ENCODE data around the gene CFAP410. TPM values are rescaled to one million over a fixed set of nuclear protein-coding genes. Genes with fewer than 3 reads are reported as not detected.

Gene CFAP410
- total and polyA plus RNA-seq, 2 donors from 2014 or later: 23.3 to 45.3 TPM

DNA sequence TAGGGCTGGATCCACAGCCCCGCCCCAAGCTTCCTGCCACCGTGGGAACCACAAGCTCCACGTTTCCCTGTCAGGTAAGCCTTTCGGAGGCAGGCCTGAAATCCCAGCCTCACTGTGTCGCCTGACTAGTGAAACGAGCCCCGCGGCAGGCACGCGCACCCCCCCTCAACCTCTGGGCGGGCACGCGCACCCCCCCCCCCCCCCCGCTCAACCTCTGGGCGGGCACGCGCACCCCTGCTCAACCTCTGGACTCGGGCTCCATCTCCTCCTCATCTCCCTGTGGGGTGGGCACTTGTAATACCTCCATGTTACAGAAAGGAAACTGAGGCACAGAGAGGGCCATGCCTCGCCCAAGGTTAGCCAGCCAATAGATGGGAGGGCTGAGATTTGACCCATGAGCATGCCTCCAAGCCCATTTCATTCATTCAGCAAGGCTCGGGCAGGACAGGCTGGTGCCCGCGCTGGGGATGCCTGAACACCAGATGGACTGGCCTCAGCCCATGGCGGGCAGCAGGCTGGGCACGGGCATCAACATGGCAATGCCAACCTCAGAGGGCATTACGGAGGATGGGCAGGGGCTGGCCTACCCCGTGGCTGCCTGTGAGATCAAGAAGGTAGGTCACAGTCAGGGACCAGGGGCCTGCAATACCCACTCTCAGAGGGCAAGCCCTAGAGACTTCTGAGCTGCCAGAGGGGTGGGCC is 4.7 kb downstream of the CFAP410 start:
- Histone ChIP-seq H3K4me1 (ENCODE audit: control insufficient read depth in 2 of 3, insufficient read depth in 2 of 3, low read depth in 1 of 3, low read length in 3 of 3) (peaks cover 0 to 5% (median 2%) of the 10 kb centered on the region in 3 donors), H3K36me3 (ENCODE audit: control insufficient read depth in 2 of 3, insufficient read depth in 3 of 3, low read length in 3 of 3) (peaks cover 0 to 8% (median 2%) of the 10 kb centered on the region in 3 donors), H3K4me3 (ENCODE audit: low read length in 3 of 3) (no peak overlapping the region), H3K27me3 (ENCODE audit: control insufficient read depth, insufficient read depth, low read length) (no peaks in the 10 kb centered on the region), H3K9me3 (ENCODE audit: control insufficient read depth in 2 of 3, insufficient read depth in 1 of 3, low read length in 3 of 3) (no peaks in the 10 kb centered on the region), H3K9ac (ENCODE audit: low read length in 3 of 3) (no peak overlapping the region), H3K27ac (ENCODE audit: low read depth in 2 of 2, low read length in 2 of 2) (no peak overlapping the region)
- TF ChIP-seq, protein P1, sequence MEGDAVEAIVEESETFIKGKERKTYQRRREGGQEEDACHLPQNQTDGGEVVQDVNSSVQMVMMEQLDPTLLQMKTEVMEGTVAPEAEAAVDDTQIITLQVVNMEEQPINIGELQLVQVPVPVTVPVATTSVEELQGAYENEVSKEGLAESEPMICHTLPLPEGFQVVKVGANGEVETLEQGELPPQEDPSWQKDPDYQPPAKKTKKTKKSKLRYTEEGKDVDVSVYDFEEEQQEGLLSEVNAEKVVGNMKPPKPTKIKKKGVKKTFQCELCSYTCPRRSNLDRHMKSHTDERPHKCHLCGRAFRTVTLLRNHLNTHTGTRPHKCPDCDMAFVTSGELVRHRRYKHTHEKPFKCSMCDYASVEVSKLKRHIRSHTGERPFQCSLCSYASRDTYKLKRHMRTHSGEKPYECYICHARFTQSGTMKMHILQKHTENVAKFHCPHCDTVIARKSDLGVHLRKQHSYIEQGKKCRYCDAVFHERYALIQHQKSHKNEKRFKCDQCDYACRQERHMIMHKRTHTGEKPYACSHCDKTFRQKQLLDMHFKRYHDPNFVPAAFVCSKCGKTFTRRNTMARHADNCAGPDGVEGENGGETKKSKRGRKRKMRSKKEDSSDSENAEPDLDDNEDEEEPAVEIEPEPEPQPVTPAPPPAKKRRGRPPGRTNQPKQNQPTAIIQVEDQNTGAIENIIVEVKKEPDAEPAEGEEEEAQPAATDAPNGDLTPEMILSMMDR (IDR thresholded peaks at IDR 0.05; ENCODE audit: borderline replicate concordance, extremely low read depth, insufficient read depth): no peak
- intact Hi-C loops (cut with DNase I): no loop called here
- FAIRE-seq (no peak), DNase-seq (no peak)

DNA sequence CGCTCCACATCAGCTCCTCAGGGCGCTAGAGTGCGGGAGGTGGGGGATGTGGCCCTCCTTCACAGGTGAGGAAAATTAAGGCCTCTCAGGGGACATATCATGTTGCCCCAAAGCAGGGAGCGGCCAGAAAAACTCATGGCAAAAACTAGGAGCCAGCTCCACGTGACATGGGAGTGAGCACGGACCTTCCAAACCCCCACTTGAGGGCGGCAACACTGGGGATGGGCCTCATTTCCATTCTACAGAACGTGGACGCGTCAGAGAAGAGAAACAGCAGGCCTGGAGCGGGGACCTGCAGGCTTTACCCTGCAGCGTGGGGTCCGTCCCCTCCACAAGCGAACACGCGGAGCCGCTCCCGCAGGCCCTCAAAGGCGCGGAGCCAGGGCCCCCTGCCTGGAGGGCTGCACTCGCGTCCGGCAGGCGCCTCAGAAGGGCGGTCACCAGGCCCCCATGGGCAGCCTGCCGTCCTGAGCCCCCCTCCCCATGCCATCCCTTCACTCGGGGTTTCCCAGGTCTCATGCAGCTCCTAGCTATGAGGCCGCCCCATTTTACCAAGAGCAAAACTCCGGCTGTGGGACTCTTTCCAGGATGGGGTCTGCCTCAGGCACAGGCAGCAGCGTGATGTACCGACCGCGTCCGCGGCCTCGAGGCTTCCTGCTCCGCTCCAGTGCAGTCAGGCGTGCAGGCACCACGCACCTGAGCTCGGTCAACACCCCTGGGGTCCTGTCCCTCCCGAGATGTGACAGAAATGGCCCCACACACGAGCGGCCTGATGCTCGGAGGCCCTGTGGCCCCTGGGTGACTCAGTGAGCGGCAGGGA is 5.5 kb downstream of the CFAP410 start:
- intact Hi-C loops (cut with DNase I): no loop called here

DNA sequence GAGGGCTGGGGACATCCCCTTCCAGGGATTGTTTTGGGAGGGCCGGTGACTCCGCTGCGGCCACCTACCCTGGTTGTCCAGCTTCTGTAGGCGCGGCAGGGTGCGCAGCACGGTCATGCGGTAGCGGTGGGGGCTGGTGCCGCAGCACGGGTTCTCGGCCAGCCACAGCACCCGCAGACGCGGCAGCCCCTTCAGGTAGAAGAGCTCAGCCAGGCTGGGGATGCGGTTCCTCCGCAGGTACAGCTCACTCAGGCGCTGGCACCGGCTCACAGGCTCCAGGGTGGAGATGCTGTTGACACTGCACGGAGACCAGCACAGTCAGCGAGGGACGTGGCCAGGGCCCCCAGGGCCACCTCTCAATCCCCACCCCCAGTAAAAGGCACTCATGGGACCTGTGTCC is 6.2 kb downstream of the CFAP410 start:
- intact Hi-C loops (cut with DNase I): no loop called here
- peaks cover 0 to 4% (median 2%) of the 10 kb centered on the region in 3 donors for H3K4me1 ChIP-seq (ENCODE audit: control insufficient read depth in 2 of 3, insufficient read depth in 2 of 3, low read depth in 1 of 3, low read length in 3 of 3)
- no peak overlapping the region for H3K4me3 ChIP-seq (ENCODE audit: low read length in 3 of 3)
- H3K27me3 ChIP-seq (ENCODE audit: control insufficient read depth, insufficient read depth, low read length): no peaks in the 10 kb centered on the region
- peaks cover 0 to 8% (median 2%) of the 10 kb centered on the region in 3 donors for H3K36me3 ChIP-seq (ENCODE audit: control insufficient read depth in 2 of 3, insufficient read depth in 3 of 3, low read length in 3 of 3)
- no peak overlapping the region for H3K27ac ChIP-seq (ENCODE audit: low read depth in 2 of 2, low read length in 2 of 2)
- no peak overlapping the region for H3K9ac ChIP-seq (ENCODE audit: low read length in 3 of 3)
- DNase-seq (no peak), FAIRE-seq (no peak)
- no peaks in the 10 kb centered on the region for H3K9me3 ChIP-seq (ENCODE audit: control insufficient read depth in 2 of 3, insufficient read depth in 1 of 3, low read length in 3 of 3)
- TF ChIP-seq, protein P1 (IDR thresholded peaks at IDR 0.05; ENCODE audit: borderline replicate concordance, extremely low read depth, insufficient read depth): no peak

More for the DNA sequence above, 5.5 kb downstream of the CFAP410 start:
- Histone ChIP-seq H3K27me3 (ENCODE audit: control insufficient read depth, insufficient read depth, low read length) (no peaks in the 10 kb centered on the region), H3K36me3 (ENCODE audit: control insufficient read depth in 2 of 3, insufficient read depth in 3 of 3, low read length in 3 of 3) (peaks cover 0 to 8% (median 2%) of the 10 kb centered on the region in 3 donors), H3K4me1 (ENCODE audit: control insufficient read depth in 2 of 3, insufficient read depth in 2 of 3, low read depth in 1 of 3, low read length in 3 of 3) (peaks cover 0 to 5% (median 4%) of the 10 kb centered on the region in 3 donors), H3K9me3 (ENCODE audit: control insufficient read depth in 2 of 3, insufficient read depth in 1 of 3, low read length in 3 of 3) (no peaks in the 10 kb centered on the region), H3K4me3 (ENCODE audit: low read length in 3 of 3) (no peak overlapping the region), H3K27ac (ENCODE audit: low read depth in 2 of 2, low read length in 2 of 2) (no peak overlapping the region), H3K9ac (ENCODE audit: low read length in 3 of 3) (no peak overlapping the region)
- DNase-seq (peak in 2 of 5 donors; percentile 31 to 34), FAIRE-seq (no peak)
- TF ChIP-seq, protein P1 (IDR thresholded peaks at IDR 0.05; ENCODE audit: borderline replicate concordance, extremely low read depth, insufficient read depth): no peak

All from kidney (tissue), 14 donors.